Measurements from ENCODE around the gene HDAC4. TPM values are rescaled to one million over a fixed set of nuclear protein-coding genes. Genes with fewer than 3 reads are reported as not detected.

The HDAC4 gene
- total RNA-seq, 1 experiment from 2014 or later = 47.6 TPM

DNA sequence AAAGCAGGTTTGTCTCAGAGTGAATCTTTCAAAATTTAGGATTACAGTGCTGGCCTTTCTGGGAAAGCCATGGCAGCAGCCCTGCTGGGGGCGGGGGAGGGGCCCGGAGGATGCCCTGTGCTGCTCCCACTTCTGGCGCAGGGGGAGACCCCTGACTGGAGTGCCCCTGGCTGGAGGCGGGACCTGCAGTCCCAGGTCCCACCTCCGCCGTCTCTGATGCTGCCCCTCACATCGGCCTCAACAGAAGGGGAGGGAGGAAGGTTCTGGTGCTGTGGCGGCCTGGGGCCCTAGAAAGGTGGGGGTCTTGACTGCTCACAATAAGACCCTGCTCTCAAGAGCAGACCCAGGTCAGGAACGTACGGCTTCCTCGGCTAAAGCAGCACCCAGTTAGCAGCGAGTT lies 336.6 kb downstream of the HDAC4 start:
- Histone ChIP-seq H3K27me3 (ENCODE audit: insufficient read depth, low read length) (no peaks in the 10 kb centered on the region), H3K79me2 (ENCODE audit: insufficient read depth, low read length) (no peaks in the 10 kb centered on the region), H3K36me3 (ENCODE audit: control insufficient read depth in 1 of 2, insufficient read depth in 2 of 2, low read length in 2 of 2) (peaks cover 0 to 4% of the 10 kb centered on the region in 2 experiments; a peak in 2 of 4 replicates), H3K4me3 (replicated peaks in 1 of 2; ENCODE audit: low read depth in 1 of 2, low read length in 2 of 2) (no peak overlapping the region), H4K20me1 (ENCODE audit: insufficient read depth) (no peaks in the 10 kb centered on the region), H2AFZ (ENCODE audit: low read depth, low read length, poor library complexity, severe bottlenecking) (no peak overlapping the region), H3K9me2 (ENCODE audit: insufficient read depth) (no peaks in the 10 kb centered on the region), H3K9ac (ENCODE audit: low read length) (no peak overlapping the region), H3K4me2 (ENCODE audit: low read length) (no peak overlapping the region), H3K9me3 (ENCODE audit: control insufficient read depth in 1 of 2, insufficient read depth in 1 of 2, low read depth in 1 of 2, low read length in 2 of 2) (no peaks in the 10 kb centered on the region), H3K27ac (ENCODE audit: low read depth, low read length) (no peak overlapping the region), H3K4me1 (ENCODE audit: control insufficient read depth in 1 of 2, insufficient read depth in 2 of 2, low read length in 2 of 2) (no peaks in the 10 kb centered on the region)
- ChIA-PET POLR2A (no interaction called here), RAD21 (ENCODE audit: low non-redundant PET in 1 of 2, low total read pairs in 2 of 2, uncharacterized antibody in 2 of 2, unreplicated experiment in 2 of 2) (no interaction called here), CTCF (no interaction called here)
- TF ChIP-seq MAX (IDR thresholded peaks at IDR 0.05) (no peak), ZNF274 (IDR thresholded peaks at IDR 0.05; ENCODE audit: low read depth, low read length) (no peak)
- ATAC-seq (no peak), DNase-seq (ENCODE audit: low read depth, low spot score) (no peak)
- intact Hi-C loops (cut with micrococcal nuclease) = no loop called here
- BruUV-seq (replicated peaks) = no TSS peak

DNA sequence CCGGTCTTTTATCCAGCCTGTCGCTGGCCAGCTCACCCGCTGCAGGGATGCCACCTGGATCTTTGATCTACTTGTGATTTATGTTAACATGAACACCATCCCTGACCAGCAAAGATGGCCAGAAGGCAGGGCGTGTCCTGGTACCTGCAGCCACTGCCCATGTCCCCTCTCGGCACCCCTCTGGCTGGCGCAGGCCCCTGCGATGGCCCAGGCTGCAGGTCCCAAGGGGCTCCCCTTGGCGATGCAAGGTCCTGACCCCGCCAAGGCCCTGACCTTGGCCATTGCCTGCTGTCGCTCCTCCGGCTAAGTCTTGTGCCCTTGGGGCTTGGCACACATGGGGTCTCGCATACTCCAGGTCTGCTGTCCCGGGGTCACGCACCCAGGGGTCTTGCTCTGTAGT lies 338.1 kb downstream of the HDAC4 start:
- Histone ChIP-seq H3K4me3 (replicated peaks in 1 of 2; ENCODE audit: low read depth in 1 of 2, low read length in 2 of 2) (no peak overlapping the region), H3K4me1 (ENCODE audit: control insufficient read depth in 1 of 2, insufficient read depth in 2 of 2, low read length in 2 of 2) (no peaks in the 10 kb centered on the region), H3K4me2 (ENCODE audit: low read length) (no peak overlapping the region), H3K9me3 (ENCODE audit: control insufficient read depth in 1 of 2, insufficient read depth in 1 of 2, low read depth in 1 of 2, low read length in 2 of 2) (no peaks in the 10 kb centered on the region), H4K20me1 (ENCODE audit: insufficient read depth) (no peaks in the 10 kb centered on the region), H3K36me3 (ENCODE audit: control insufficient read depth in 1 of 2, insufficient read depth in 2 of 2, low read length in 2 of 2) (peaks cover 0 to 4% of the 10 kb centered on the region in 2 experiments; a peak in 2 of 4 replicates), H3K9me2 (ENCODE audit: insufficient read depth) (no peaks in the 10 kb centered on the region), H3K27me3 (ENCODE audit: insufficient read depth, low read length) (no peaks in the 10 kb centered on the region), H3K9ac (ENCODE audit: low read length) (no peak overlapping the region), H2AFZ (ENCODE audit: low read depth, low read length, poor library complexity, severe bottlenecking) (no peak overlapping the region), H3K27ac (ENCODE audit: low read depth, low read length) (no peak overlapping the region), H3K79me2 (ENCODE audit: insufficient read depth, low read length) (no peaks in the 10 kb centered on the region)
- intact Hi-C loops (cut with micrococcal nuclease) = no loop called here
- ATAC-seq (no peak), DNase-seq (ENCODE audit: low read depth, low spot score) (no peak)
- RAD21 ChIA-PET (ENCODE audit: low non-redundant PET in 1 of 2, low total read pairs in 2 of 2, uncharacterized antibody in 2 of 2, unreplicated experiment in 2 of 2) = no interaction called here
- no TSS peak for BruUV-seq (replicated peaks)
- CTCF ChIA-PET = no interaction called here
- no peak for TF ChIP-seq EGR1 (IDR thresholded peaks at IDR 0.05; ENCODE audit: low read depth)
- POLR2A ChIA-PET = no interaction called here
